Activated CD4-positive, alpha-beta T cell treated with anti-CD3 and anti-CD28 coated beads for 1 hour (primary cell): ENCODE data around the gene GUCY1A1.
"Not testable (repeated sequence)": the region's sequence is repeated elsewhere in the genome, so short reads cannot be mapped to it uniquely, and the experiment has no call there.

ENCODE experiments used
- DNase-seq: peaks from one replicate; pipeline ENCODE4 v3.0.0-alpha.2; 2020

GUCY1A1 gene

DNA sequence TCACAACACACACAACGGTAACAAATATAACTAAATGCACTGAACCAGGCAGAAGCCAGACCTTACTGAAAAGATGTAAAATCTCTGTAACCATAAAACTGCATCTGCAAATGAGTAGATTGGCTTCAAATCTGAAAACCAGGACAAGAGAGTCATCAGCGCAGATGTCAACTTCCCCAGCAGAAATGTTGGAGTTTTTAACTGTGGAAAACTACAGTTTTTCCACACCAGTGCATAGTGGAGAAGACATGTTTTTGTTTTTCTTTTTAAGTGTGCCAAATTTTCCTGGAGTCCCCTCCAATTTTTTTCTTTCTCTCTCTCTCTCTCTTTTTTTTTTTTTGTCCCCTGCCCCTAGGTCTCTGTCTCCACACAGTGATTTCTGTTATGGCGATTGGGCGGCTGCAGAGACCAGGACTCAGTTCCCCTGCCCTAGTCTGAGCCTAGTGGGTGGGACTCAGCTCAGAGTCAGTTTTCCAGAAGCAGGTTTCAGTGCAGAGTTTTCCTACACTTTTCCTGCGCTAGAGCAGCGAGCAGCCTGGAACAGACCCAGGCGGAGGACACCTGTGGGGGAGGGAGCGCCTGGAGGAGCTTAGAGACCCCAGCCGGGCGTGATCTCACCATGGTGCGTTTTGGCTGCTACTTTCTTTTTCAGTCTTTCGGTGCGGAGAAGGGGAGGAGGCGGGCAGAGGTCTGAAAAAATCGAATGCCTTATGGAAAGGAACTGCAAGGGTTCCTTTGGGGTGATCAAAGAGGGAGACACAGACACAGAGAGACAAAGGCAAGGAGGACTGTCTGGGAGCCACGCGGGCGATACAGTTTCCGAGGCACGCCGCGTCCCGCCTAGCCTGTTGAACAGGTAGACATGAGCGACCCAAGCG lies at the start of gene GUCY1A1:
Gene GUCY1A1, plus strand, starts transcription at position 505 of the 878 bp plus-strand sequence. CDS start 30,020 bp downstream, outside the sequence.
- no peak for DNase-seq

GRCh38 chr4:155617296-155617695 lies 49.4 kb upstream of the GUCY1A1 start:
- DNase-seq = no peak

DNA sequence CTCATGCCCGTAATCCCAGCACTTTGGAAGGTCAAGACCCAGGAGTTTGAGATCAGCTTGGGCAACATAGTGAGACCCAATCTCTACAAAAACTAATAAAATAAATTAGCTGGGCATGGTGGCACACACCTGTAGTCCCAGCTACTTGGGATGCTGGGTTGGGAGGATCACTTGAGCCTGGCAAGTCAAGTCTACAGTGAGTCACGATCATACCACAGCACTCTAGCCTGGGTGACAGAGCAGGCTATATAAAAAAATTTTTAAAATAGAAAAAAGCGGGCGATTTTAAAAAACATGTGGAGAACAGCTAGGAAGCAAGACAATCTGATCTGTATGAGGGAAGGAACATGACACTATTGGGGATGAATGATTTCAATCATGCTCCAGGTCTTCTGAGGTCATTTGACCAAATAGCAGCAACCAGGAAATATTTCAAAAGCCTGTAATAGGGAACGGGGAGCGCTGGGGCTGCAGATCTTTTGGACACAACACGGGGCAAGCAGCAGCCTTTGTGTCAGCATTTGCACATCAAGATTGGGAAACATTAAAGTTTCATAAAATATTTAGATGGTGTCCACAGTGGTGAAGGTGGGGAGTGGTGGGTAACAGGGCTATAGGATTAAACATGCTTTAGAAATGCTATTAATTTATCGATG lies 48.3 kb upstream of the GUCY1A1 start:
- no peak for DNase-seq

DNA sequence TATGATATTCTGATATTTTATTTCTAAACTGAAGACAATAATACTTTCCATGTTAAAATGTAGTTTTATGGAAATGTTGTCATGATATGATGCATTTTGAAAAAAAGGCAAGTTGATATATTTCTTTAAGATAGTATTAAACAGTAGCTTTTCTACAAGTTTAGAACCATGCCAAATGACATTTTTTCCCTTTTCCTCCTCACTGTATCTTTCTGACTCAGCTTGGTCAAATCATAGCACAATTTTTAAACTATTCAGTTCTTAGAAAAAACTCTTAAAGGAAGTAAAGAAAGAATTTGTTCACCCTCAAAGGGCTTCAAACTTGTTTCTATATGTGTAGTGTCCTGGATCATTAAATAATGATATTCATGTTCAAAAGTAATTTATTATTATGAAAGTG lies 46.0 kb upstream of the GUCY1A1 start:
- DNase-seq = no peak

DNA sequence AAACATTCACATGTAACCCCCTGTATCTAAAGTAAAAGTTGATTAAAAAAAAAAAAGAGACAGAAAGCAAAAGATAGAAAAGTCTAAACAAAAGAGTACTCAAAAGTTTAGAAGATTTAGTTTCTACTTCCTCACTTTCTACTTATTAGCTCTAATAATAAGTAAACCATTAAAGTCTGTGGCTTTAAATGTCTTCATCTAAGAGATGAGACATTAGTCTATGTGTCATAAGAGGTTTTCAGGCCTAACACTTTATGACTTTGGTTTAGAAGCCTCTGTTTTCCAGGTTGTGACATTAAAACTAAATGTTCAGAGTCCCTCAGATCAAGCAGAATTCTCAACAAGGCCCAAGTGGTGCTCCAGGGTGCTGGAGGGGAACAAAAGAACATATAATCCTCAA lies 42.2 kb upstream of the GUCY1A1 start:
- no peak for DNase-seq

DNA sequence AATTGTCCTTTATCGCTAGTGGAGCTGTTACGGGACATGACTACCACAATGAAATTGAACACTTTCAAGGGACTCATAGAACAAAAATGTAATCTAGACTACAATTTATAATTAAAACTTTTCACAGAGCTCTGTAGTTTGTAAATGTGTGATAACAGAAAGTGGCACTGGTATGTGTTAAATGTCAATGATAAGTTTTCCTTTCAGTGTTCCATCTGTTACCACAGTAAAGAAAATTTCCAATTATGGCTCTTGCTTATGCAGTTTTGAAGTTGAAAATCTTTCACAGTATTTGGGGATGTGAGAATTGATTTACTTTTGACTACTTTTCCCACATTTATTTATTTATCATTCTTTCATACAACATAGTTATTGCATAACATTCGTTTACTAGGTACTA lies 40.1 kb upstream of the GUCY1A1 start:
- no peak for DNase-seq

GRCh38 chr4:155629183-155629825 lies 37.3 kb upstream of the GUCY1A1 start:
- DNase-seq = no peak

GRCh38 chr4:155629956-155630355 lies 36.7 kb upstream of the GUCY1A1 start:
- no peak for DNase-seq

- DNase-seq = no peak
These were observed 34.3 kb upstream of the GUCY1A1 start for GRCh38 chr4:155632310-155632840.

DNA sequence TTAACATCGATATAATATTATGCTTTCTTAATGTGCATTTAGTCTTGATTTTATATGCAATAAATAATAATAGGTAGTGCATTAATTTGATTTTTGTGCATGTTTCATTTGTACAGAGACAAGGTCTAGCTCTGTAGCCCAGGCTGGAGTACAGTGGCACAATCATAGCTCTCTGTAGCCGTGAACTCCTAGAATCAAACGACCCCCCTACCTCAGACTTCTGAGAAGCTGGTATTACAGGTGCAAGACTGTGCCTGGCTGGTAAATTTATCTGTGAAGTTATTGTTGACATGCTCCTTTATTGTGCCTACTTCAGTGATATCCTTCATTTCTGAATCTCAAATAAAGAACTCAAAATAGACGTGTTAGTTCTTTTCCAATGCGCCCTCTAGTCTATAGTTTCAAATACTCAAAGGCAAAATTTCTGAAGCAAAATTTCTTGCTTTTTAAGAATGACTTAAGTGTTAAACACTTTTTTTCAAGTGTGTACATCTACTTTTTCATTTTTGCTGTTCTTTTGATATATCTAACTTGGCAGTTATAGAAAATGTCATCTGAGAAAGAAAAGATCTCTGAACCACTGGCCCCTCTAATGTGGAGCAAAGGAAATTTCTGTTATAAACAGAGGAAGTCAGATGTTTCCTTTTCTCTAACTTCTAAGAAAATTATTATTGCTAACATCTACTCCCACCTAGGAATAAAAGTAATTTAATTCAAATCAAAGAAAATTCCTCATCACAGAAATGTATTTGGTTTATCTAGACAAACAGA lies 28.3 kb upstream of the GUCY1A1 start:
- DNase-seq = no peak

GRCh38 chr4:155639704-155640523 lies 26.7 kb upstream of the GUCY1A1 start:
- DNase-seq = no peak

- no peak for DNase-seq
These were observed 25.9 kb upstream of the GUCY1A1 start for GRCh38 chr4:155640751-155641150.

GRCh38 chr4:155643087-155643486 lies 23.6 kb upstream of the GUCY1A1 start:
- no peak for DNase-seq

GRCh38 chr4:155646001-155646400 lies 20.6 kb upstream of the GUCY1A1 start:
- DNase-seq = no peak

GRCh38 chr4:155650785-155651184 lies 15.9 kb upstream of the GUCY1A1 start:
- not testable (repeated sequence) for DNase-seq

DNA sequence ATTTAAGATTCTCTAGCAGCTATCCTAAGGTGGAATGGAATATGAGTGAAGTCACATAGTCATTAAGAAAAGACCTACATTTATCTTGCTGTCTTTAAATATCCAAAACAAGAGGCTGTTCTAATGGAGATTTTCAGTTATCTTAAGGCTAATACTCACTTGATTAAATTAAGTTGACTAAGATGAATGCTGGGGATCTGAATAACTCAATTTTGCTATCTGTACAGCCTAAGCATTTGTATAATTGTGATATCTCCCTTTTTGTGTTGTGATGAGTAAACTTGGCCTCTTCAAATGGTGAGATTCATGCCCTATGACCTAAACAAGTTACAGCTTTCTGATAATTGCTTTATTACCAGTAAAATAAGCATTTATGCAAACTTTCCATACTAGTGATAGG lies 13.6 kb upstream of the GUCY1A1 start:
- DNase-seq = no peak

DNA sequence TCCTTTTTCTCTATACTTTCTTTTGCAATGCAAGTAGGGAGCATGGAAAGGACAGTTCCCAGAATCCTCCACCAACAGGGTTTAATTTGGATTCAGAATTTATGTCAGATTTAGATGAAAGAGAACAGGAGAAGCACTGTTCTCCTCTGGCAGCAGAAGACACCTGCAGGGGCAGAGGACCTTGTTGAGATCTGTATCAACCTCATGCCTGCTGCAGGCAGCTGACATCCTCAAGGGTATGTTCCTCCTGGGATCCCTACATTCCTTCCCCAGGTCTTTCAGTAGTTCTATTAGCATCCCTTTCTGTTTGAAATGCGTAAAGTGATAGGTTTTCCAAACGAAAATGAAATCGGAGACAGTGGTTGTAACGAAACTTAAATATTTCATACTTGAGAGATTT lies 10.6 kb upstream of the GUCY1A1 start:
- no peak for DNase-seq

GRCh38 chr4:155657169-155657568 lies 9.5 kb upstream of the GUCY1A1 start:
- no peak for DNase-seq

DNA sequence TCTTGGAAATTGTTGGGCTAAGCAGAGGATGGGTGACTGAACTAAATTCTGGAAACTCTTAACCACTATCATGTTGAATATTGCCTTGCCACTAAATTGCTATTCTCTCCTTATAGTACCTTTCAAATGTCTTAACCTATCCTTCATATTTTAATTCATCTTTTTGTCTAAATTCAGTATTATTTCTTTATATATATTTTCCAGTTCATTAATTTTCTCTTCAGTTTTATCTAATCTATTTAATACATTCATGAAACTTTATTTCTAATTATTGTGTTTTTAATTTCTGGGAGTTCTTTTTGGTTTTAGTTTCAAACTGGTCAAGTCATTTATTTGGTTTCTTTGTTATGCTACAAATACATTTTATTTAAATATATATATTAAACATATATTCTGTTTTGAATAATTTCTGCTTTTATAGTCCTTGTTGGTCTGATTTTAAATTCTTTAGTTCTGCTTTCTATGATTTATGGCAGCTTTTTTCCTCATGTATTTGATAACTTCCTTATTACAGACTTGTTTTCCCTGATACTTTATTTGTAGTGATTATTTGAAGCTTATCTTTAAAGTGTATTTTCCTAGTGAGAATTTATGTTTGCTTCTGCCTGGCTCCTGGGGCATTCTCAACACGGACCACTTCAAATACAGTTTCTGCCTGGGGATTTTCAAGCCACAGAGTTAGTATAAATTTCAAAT lies 8.5 kb upstream of the GUCY1A1 start:
- DNase-seq = no peak

DNA sequence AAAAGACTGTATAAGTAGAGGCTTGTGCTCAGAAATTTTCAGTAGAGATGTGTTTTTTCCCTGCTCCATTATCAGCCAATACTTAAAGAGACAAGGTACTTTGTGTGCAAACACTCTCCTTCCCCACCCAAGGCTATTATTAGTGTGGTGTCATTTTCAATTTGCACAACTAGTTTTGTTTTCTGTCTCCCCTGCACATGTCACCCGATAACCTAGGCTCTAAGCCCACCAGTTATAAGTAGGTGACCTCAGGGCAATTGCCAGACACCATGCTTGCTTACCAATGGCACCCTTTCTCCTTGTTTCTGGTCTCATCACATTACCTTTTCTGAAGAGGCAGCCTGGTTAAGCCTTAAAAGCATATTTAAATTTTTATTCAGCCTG lies 8.0 kb upstream of the GUCY1A1 start:
- no peak for DNase-seq

DNA sequence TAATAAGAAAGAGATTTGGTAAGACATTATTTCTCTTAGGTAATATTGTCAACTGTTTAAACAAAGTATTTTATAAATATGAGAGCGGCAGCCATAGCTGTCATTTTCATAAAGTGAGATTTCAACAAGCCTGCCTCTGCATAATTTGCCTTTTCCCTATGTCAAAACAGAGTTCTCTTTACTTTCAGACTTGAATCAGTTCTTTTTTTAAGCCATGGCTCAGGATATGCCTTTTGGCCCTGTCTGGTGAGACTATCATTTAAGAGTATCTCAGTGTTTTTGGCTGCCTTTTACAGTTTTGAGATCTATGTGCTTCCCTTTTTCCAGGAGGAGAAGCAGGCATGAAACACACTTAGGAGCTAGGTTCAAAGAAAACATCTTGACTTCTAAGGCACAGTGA lies 7.5 kb upstream of the GUCY1A1 start:
- no peak for DNase-seq
